Neural cell (in vitro differentiated cells): ENCODE measurements around the gene SNX2. TPM values are rescaled to one million over a fixed set of nuclear protein-coding genes. Genes with fewer than 3 reads are reported as not detected.

ENCODE experiments used
- H2AFZ ChIP-seq: fragments of 200-600, 300-800 bp; sonication (generic), shearing (Covaris generic); 2 replicates; pipeline ENCODE4 v1.6.0; 2014; ENCODE audit warnings: low read depth, mild to moderate bottlenecking, antibody characterized with exemption, low read length, moderate library complexity
- H3F3A ChIP-seq: fragments of 200-600 bp; shearing (Covaris generic); 2 replicates; pipeline ENCODE4 v1.6.1; 2016; ENCODE audit warnings: mild to moderate bottlenecking, moderate library complexity, mixed read lengths, antibody characterized with exemption, low read length; ENCODE audit not compliant: insufficient read depth, poor library complexity, severe bottlenecking
- H3K27ac ChIP-seq: fragments of 200-600, 300-800 bp; sonication (generic), shearing (Covaris generic); 2 replicates; pipeline ENCODE4 v1.5.1; 2014; ENCODE audit warnings: mild to moderate bottlenecking, low read length, moderate library complexity
- H3K27me3 ChIP-seq: fragments of 300-800, 200-600 bp; sonication (generic), shearing (Covaris generic); 2 replicates; pipeline ENCODE4 v1.6.0; 2014; ENCODE audit warnings: mild to moderate bottlenecking, low read depth, low read length, moderate library complexity; ENCODE audit not compliant: insufficient read depth
- H3K36me3 ChIP-seq: fragments of 300-800, 200-600 bp; sonication (generic), shearing (Covaris generic); 2 replicates; pipeline ENCODE4 v1.5.1; 2014; ENCODE audit warnings: mild to moderate bottlenecking, antibody characterized with exemption, low read length, moderate library complexity; ENCODE audit not compliant: insufficient read depth
- H3K4me2 ChIP-seq: fragments of 300-800, 200-600 bp; sonication (generic), shearing (Covaris generic); 2 replicates; pipeline ENCODE4 v1.6.0; 2014; ENCODE audit warnings: mild to moderate bottlenecking, low read length
- H3K4me3 ChIP-seq: fragments of 300-800, 200-600 bp; sonication (generic), shearing (Covaris generic); 2 replicates; pipeline ENCODE4 v1.5.1; 2014; ENCODE audit warnings: mild to moderate bottlenecking, low read length, moderate library complexity
- H3K79me2 ChIP-seq: fragments of 200-600 bp; shearing (Covaris generic); replicated peaks from 2 replicates; pipeline ENCODE4 v1.6.0; 2014; ENCODE audit warnings: mild to moderate bottlenecking, low read length, moderate library complexity; ENCODE audit not compliant: insufficient read depth
- H3K9ac ChIP-seq: fragments of 300-800, 200-600 bp; sonication (generic), shearing (Covaris generic); 2 replicates; pipeline ENCODE4 v1.6.1; 2016; ENCODE audit warnings: mild to moderate bottlenecking, low read length, mixed read lengths
- H3K9me2 ChIP-seq: fragments of 200-600 bp; shearing (Covaris generic); 2 replicates; pipeline ENCODE4 v1.6.1; 2016; ENCODE audit warnings: mild to moderate bottlenecking, low read length, mixed read lengths; ENCODE audit not compliant: insufficient read depth
- H3K9me3 ChIP-seq: fragments of 200-600, 300-800 bp; sonication (generic), shearing (Covaris generic); 2 replicates; pipeline ENCODE4 v1.6.1; 2016; ENCODE audit warnings: mild to moderate bottlenecking, mixed run types, low read length, moderate library complexity, mixed read lengths
- H4K20me1 ChIP-seq: fragments of 200-600 bp; shearing (Covaris generic); 2 replicates; pipeline ENCODE4 v1.6.1; 2016; ENCODE audit warnings: mild to moderate bottlenecking, mixed run types; ENCODE audit not compliant: insufficient read depth
- CTCF ChIP-seq: fragments of 450-650 bp; IDR thresholded peaks from 2 replicates; pipeline ENCODE4 v1.5.1; 2014; ENCODE audit warnings: antibody characterized with exemption, mild to moderate bottlenecking, moderate library complexity; ENCODE audit not compliant: poor library complexity, severe bottlenecking
- EP300 ChIP-seq: fragments of 450-650 bp; conservative IDR thresholded peaks from 2 replicates; pipeline ENCODE4 v1.6.1; 2014; ENCODE audit warnings: antibody characterized with exemption, mild to moderate bottlenecking, moderate library complexity; ENCODE audit not compliant: poor library complexity, severe bottlenecking
- EZH2 ChIP-seq: fragments of 200-600, 300-800 bp; shearing (Covaris generic), sonication (generic); IDR thresholded peaks from 2 replicates; pipeline ENCODE4 v1.6.1; 2014; ENCODE audit warnings: antibody characterized with exemption, low read length, borderline replicate concordance, mild to moderate bottlenecking; ENCODE audit not compliant: insufficient read depth, poor library complexity, severe bottlenecking
- MXI1 ChIP-seq: fragments of 450-650 bp; conservative IDR thresholded peaks from 2 replicates; pipeline ENCODE4 v1.6.1; 2014; ENCODE audit warnings: antibody characterized with exemption, mild to moderate bottlenecking; ENCODE audit not compliant: poor library complexity, severe bottlenecking
- POLR2AphosphoS5 ChIP-seq: IDR thresholded peaks from 2 replicates; pipeline ENCODE4 v1.6.1; 2012
- RAD21 ChIP-seq: fragments of 450-650 bp; conservative IDR thresholded peaks from 2 replicates; pipeline ENCODE4 v1.6.1; 2014; ENCODE audit warnings: antibody characterized with exemption, mild to moderate bottlenecking, moderate library complexity
- SMC3 ChIP-seq: fragments of 450-650 bp; conservative IDR thresholded peaks from 2 replicates; pipeline ENCODE4 v1.6.1; 2014; ENCODE audit warnings: antibody characterized with exemption, mild to moderate bottlenecking, moderate library complexity; ENCODE audit not compliant: poor library complexity
- TAF1 ChIP-seq: IDR thresholded peaks from 2 replicates; pipeline ENCODE4 v1.6.1; 2012; ENCODE audit warnings: low read depth
- polyA plus RNA-seq: library from polyadenylated mRNA; depleted of rRNA; stranded (reverse); fragments of >200 nt; gene quantifications from 2 replicates; pipeline ENCODE4 v1.2.3, GENCODE V29; 2014
- TF ChIP-seq, protein P1 (sequence below): IDR thresholded peaks from 2 replicates; pipeline ENCODE4 v1.6.1; 2012; ENCODE audit warnings: borderline replicate concordance

The SNX2 gene
- polyA plus RNA-seq, 1 donor from 2014 or later, result 36.1 TPM

GRCh38 chr5:122774519-122774860, 390 bp upstream of the SNX2 start:
- Histone ChIP-seq H4K20me1 (no peaks in the 10 kb centered on the region), H2AFZ (no peak overlapping the region), H3K4me3 (peak overlapping the region; percentile 71), H3F3A (no peaks in the 10 kb centered on the region), H3K79me2 (peaks cover 33% of the 10 kb centered on the region), H3K27ac (no peak overlapping the region), H3K9me2 (no peaks in the 10 kb centered on the region), H3K27me3 (no peaks in the 10 kb centered on the region), H3K9ac (peak overlapping the region; percentile 82), H3K36me3 (no peaks in the 10 kb centered on the region), H3K4me2 (no peak overlapping the region), H3K9me3 (no peaks in the 10 kb centered on the region)
- no peak for TF ChIP-seq RAD21
- no peak for TF ChIP-seq SMC3
- no peak for TF ChIP-seq EP300

DNA sequence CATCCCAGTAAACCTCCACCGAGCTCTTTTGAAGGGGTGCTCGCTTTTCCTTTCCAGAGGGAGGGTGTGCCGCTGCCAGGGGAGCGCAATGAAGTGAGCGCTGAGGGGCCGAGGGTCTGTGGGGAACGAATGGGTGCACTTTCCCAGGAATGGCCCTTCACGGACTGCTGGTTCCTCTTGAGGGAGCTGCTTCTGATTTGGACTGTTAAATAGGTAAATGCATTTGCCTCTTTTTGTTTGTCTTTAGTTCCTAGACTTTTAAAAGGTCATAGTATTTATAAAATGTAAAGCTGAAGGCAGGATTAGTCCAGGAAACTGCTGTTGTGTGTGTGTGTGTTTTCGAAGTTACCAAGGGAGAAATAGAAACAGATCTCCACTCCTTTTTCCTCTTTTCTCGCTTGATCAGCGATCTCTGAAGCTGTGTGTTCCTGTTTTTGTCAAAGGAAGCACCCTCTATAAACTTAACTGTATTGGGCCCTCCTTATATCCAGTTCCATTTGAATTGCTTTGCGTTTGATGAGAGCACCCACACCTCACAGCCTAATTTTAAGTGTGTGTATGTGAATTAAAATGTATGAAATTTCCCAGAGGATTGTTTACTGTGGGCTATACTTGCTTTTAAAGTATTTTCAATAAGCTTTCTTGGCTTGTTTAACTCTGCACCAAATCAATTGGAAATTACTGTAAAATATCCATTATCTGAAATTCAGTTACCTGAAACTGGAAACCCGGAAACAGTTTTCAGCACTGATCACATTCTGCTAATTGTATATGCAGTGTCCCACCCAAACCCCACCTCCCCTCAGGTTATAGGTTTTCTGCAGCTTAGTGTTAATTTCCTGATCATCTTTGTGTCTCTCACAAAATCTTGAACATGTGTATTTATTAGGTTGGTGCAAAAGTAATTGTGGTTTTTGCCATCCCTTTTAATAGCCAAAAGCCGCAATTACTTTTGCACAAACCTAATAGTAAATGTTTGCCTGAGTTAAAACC, 966 bp downstream of the SNX2 start:
- peak overlapping the region; percentile 62 for H3K27ac ChIP-seq
- peaks cover 38% of the 10 kb centered on the region for H3K79me2 ChIP-seq
- TF ChIP-seq RAD21 (no peak), MXI1 (no peak), CTCF (no peak), SMC3 (no peak), EP300 (no peak), TAF1 (no peak), POLR2AphosphoS5 (no peak), EZH2 (no peak)
- TF ChIP-seq, protein P1, sequence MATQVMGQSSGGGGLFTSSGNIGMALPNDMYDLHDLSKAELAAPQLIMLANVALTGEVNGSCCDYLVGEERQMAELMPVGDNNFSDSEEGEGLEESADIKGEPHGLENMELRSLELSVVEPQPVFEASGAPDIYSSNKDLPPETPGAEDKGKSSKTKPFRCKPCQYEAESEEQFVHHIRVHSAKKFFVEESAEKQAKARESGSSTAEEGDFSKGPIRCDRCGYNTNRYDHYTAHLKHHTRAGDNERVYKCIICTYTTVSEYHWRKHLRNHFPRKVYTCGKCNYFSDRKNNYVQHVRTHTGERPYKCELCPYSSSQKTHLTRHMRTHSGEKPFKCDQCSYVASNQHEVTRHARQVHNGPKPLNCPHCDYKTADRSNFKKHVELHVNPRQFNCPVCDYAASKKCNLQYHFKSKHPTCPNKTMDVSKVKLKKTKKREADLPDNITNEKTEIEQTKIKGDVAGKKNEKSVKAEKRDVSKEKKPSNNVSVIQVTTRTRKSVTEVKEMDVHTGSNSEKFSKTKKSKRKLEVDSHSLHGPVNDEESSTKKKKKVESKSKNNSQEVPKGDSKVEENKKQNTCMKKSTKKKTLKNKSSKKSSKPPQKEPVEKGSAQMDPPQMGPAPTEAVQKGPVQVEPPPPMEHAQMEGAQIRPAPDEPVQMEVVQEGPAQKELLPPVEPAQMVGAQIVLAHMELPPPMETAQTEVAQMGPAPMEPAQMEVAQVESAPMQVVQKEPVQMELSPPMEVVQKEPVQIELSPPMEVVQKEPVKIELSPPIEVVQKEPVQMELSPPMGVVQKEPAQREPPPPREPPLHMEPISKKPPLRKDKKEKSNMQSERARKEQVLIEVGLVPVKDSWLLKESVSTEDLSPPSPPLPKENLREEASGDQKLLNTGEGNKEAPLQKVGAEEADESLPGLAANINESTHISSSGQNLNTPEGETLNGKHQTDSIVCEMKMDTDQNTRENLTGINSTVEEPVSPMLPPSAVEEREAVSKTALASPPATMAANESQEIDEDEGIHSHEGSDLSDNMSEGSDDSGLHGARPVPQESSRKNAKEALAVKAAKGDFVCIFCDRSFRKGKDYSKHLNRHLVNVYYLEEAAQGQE, result no peak
- H4K20me1 ChIP-seq, result no peaks in the 10 kb centered on the region
- H3K4me2 ChIP-seq, result peak overlapping the region; percentile 100
- H3K36me3 ChIP-seq, result no peaks in the 10 kb centered on the region
- no peaks in the 10 kb centered on the region for H3K9me2 ChIP-seq
- no peaks in the 10 kb centered on the region for H3K9me3 ChIP-seq
- H3F3A ChIP-seq, result no peaks in the 10 kb centered on the region
- peak overlapping the region; percentile 82 for H3K9ac ChIP-seq
- H3K27me3 ChIP-seq, result no peaks in the 10 kb centered on the region
- peak overlapping the region; percentile 71 for H3K4me3 ChIP-seq
- H2AFZ ChIP-seq, result peak overlapping the region; percentile 93
